NCI-H2029 (cell line): ENCODE measurements around the gene HS6ST2.
A peak's percentile ranks its signal among the peaks of the same experiment; 100 is the strongest.
"Not testable (repeated sequence)": the region's sequence is repeated elsewhere in the genome, so short reads cannot be mapped to it uniquely, and the experiment has no call there.

ENCODE experiments used
- DNase-seq: peaks from one replicate; lab custom pipeline; 2025; lab: John Stamatoyannopoulos, UW

The HS6ST2 gene

DNA sequence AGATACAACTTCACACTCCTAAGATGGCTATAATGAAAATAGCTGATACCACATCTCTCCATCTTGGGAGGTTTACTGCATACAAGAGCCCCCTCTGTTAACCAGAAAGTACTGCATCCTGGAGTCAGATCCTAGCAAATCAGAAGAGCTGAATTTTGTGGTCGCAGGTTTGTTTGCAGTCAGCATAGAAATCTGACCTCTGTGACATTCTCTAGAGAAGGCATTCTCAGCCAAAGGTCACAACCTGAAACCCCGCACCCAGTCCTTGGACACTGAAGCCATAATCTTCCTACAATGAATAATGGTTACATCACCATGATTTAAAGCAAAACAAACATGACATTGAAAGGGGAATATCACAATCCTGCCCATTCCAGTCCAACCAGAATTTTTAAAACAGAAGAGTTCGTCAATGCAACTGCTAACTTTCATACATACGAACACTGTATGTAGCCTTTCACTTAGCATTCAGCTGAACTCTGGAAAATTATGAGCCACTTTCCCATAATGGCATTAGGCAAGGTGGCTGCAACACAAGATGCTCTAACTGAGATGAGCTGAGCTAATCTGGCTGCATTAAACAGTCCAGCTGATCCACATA is 17.6 kb downstream of the HS6ST2 start:
- no peak for DNase-seq

DNA sequence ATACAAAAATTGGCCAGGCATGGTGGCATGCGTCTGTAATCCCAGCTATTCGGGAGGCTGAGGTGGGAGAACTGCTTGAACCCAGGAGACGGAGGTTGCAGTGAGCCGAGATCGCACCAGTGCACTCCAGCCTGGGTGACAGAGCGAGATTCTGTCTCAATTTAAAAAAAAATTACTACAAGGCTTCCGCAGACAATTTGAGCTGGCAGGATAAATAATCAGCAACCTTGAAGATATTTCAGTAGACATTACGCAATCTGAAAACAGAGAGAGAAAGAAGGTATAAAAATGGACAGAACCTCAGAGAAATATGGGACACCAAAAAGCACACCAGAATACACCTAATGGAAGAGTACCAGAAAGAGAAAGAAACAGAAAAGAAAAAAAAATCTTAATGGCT is 25.3 kb downstream of the HS6ST2 start:
- DNase-seq = no peak

DNA sequence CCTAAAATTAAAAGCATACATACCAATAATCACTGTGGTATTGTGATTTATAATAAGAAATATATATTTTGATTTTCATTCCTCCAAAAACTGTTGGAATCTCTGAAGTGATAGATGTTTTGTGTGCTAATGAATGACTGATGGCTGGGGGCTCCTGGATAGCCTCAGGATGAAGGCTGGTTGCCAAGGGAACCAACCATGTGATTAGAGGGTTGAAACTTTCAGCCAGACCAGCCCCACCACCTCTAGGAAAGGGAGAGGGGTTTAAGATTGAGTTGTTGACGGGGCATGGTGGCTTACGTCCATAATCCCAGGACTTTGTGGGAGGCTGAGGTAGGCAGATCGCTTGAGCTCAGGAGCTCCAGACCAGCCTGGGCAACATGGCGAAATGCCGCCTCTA is 34.0 kb downstream of the HS6ST2 start:
- DNase-seq = no peak

DNA sequence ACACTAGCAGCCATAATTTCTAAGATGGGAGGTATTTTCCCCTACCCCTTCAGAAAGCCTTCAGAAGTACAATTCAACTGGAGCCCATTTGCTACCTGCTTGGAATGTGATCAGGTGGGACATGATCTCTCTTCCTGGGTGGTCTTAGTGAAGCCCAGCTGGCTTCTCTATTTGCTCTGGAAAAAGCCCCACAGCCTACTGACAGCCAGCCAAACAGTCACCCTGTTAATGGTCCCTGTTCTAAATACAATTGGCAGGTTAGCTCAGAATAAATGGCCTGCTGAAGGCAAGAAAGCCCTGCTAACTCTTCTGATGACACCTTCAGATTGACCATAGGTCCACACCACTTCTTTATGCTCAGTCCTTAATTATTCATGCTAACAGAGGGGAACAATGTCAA is 39.9 kb downstream of the HS6ST2 start:
- no peak for DNase-seq

DNA sequence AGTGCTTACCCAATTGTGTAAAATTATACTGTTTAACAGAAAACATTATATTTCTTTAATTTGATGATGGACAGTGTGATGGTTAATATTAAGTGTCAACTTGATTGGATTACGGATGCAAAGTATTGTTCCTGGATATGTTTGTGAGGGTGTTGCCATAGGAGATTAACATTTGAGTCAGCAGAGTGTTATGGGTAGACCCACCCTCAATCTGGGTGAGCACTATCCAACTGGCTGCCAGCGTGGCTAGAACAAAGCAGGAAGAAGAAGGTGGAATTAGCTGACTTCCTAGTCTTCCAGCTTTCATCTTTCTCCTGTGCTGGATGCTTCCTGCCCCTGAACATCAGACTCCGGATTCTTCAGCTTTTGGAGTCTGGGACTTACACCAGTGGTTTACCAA is 42.1 kb downstream of the HS6ST2 start:
- no peak for DNase-seq

DNA sequence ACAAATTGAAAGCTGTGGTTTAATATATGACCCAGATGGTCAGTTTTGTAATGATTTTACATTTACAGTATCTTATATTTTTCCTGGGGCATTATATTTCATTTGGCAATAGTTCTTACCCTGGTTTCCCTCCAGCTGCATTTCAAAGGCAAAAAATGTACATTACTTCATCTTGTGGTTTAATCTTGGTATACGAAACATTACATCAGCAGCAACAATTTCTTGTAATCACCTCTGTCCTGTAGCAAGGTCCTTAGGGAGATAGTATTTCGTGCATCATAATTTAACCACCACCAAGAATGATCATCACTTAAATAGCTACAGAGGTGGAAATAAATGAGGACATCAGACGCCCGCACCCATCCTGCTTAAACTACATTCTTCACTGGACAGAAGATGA is 48.8 kb downstream of the HS6ST2 start:
- DNase-seq = no peak

DNA sequence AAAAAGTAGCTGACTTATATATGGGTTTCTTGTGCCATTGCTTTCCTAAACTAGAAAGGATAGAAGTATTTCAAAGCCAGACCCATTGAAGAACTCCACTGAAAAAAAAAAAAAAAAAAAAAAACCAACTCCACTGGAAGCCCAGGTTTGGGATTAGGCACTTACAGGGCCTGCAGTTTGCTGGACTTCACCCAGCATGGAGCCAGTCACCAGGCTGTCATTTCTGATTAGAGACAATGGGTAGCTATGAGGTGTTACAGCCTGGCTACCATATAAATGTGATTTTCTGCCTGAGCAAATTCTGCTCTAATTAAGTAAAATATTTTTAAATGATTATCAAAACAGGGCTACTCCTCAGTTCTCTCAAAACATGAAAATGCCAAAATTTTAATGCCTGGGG is 49.5 kb downstream of the HS6ST2 start:
- no peak for DNase-seq

DNA sequence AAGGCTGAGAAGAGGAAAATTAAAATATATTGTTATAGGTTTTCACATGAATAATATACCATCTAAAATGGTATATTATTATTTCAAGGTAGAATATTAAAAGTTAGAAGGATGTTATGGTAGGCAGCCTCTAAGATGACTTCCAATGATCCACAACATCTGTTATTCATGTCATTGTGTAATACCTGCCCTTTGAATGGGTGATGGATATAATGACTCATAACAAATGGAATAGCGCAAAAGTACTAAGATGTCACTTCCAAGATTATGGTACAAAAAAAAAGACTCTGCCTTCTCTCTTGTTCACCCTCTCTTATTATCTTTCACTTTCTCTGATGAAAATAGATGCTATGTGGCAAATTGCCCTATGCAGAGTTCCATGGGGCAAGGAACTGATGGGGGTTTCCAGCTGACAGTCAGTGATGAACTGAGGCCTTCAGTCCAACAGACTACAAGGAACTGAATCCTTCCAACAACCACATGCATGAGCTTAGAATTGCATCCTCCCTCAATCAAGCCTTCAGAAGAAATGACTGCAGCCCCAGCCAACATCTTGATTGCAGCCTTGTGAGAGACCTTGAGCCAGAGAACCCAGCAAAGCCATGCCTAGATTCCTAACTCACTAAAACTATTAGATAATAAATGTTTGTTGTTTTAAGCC is 57.7 kb downstream of the HS6ST2 start:
- no peak for DNase-seq

DNA sequence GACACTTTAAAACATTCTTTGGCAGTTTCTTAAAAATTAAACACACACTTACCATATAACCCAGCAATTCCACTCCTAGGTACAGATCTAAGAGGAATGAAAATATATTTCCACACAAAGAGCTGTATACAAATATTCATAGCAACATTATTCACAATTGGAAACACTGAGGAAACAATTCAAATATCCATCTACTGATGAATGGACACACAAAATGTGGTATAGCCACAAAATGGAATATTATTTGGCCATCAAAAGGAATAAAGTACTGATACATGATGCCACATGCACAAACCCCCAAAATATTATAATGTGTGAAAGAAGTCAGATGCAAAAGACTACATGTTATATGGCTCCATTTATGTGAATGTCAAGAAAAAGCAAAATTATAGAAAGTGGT is 70.9 kb downstream of the HS6ST2 start:
- no peak for DNase-seq

DNA sequence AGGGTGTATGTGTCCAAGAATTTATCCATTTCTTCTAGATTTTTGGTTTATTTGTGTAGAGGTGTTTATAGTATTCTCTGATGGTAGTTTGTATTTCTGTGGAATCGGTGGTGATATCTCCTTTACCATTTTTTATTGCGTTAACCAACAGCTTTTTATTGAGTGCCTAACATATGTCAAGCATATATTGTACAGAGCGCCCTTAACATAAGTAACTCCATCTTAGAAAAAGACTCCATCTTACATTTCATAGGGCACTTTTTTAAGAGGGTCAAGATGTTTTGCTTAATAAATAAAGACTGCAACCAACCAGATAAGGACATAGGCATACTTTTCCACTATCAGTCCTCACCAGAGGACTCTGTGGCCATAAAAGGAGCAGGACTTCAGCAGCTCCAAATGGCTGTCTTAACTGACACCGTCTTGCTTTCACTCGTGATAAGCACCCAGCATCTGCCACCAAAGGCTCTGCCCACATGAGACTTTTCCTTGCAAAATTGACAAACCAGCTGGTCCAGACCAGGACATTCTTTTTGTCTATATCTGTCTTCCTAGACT is 75.0 kb downstream of the HS6ST2 start:
- DNase-seq = no peak

DNA sequence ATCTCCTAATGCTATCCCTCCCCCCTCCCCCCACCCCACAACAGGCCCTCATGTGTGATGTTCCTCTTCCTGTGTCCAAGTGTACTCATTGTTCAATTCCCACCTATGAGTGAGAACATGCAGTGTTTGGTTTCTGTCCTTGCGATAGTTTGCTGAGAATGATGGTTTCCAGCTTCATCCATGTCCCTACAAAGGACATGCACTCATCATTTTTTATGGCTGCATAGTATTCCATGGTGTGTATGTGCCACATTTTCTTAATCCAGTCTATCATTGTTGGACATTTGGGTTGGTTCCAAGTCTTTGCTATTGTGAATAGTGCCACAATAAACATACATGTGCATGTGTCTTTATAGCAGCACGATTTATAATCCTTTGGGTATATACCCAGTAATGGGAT is 77.7 kb downstream of the HS6ST2 start:
- DNase-seq = not testable (repeated sequence)

DNA sequence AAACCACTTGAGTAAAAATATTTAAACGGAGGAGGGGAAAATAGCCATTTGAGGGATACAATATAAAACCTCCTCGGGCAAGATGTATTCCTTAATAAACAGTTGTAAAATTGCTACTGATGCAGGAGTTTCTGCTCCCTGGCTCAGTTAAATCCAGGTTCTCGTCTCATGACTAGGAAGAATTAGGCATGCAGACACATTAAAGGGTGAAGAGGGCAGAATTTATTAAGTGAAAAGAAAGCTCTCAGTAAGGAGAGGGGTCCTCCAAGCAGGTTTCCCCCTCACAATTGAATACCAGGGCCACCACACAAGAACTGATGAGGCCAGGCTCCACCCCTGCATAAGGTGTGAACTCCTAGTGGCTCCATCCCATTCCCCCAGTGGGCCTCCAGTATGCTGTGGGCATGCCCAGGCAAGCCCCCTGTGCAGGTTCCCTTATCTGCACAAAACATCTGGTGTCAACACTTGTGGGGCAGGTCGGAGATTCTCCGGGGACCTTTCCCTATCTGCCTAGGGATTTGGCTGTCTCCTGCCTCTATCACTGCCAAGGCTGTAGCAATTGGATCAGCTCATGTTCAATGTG is 80.4 kb downstream of the HS6ST2 start:
- no peak for DNase-seq

DNA sequence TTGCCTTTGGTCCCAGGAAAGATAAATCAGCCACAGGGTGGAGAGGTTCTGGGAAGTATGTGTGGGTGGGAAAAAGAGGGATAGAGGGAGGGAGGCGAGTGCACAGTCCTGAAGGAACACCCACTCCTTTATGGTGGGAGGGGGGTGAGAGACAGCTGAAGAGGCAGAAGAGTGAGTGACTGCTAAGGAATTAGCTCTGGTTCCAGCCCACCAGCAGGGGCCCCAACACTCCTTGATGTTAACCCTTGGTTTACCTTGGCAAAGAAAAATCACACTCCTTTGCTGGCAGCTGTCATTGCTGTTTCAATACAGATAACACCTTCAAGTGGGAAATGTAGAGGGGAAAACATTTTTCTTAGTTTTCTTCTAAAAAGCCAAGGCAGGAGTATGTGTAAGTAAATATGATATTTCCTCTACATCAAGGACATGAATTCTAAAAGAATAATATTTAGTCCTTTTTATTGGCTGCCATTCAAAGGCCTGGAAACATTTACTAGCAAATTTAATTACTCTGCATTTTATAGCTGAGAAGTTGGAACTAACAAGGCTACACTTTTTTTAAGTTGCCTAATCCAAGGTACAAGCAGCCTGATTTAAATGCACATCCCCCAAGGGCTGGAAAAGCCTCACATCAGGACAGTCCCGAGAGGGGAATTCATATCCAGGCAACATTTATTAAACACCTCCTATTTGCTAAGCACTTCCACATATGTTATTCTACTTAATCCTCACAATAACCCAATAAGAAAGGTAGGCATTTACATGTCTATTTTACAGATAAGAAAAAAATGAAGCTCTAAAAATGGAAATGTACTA is 81.7 kb downstream of the HS6ST2 start:
- no peak for DNase-seq

DNA sequence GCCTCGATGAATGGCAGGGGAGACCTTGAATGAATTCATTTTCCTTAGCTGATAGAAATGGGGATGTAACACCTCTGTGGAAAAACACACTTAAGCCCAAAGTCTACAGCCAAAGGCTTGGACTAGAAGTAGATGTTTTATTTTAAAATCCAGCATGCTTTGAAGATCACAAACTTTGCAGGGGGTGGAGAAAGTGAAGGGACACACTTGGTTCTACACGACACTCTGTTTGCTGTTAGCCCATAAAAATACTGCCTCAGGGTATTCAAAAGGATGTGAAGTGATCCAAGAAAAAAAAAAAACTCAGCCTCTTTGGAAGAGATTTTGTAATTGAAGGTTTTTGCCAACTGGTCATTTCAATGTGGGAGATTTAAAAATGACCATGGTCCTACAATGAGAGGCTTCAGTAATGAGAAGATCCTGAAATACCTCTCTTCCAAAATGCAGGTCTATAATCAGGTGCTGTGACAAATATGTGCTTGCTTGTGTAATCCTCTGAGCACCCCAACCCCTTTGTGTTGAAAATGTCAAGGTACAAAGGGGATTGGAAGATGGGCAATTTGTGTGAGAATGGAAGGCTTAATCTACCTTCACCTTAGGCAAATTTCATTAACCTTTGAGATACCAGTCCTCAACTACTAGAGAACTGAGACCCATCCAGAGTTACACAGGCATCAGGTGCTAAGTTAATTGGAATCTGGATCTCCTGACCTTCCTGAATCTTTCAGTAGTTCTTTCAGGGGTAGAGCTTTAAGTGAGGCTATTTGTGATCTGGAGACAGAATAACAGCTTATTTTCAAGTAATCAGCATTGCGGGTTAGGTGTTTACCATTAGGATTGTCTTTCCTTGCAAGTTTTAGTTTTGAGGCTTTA is 82.5 kb downstream of the HS6ST2 start:
- no peak for DNase-seq

DNA sequence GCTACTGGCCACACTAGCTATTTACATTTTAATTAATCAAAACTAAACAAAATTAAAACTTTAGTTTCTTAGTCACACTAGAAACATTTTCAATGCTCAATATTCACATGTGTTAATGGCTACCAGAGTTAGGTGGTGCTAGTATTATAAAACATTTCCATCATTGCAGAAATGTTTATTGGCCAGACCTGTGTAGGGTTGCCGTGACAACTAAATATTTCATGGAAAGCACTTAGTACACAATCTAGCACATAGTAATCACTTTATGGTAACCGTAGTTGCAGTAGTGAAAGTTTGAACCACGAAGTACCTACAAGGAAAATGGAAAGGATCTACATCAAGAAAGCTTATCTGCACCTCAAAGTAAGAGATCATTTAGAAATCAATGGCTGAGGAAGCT is 95.9 kb downstream of the HS6ST2 start:
- DNase-seq = no peak

DNA sequence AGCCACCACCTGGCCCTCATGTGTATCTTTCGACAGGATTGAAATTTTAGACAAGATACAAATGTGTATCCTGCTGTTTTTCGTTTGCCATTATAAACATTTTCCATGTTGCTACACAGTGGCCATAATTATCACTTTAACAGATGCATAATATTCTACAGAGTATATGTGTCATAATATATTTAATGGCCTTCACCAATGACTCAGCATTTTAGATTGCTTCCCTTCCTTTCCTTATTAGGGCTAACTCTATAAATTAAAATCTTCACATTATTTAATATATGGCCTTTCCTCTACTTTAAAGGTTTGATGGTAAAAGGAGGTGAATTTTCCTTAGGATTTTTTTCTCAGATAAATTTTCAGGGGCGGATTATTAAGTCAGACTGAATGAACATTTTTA is 97.4 kb downstream of the HS6ST2 start:
- DNase-seq = no peak

DNA sequence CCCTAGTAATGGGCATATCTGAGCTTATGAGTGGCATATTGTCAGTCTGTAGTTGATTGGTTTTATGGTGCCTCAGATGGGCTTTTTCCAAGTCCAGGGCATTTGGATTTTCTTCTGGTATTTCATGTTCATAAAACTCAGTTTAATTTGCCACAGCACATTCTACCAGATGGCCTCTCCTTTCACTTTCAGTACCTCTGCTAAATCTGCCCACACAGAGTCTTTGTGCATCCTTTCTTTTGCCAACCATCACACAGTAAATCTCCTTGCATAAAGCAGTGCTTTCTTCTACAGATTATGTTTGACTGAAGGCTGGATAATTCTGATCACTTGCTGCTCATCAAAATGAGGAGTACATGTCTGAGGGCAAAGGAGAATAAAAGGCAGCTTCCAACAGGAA is 98.2 kb downstream of the HS6ST2 start:
- DNase-seq = no peak

DNA sequence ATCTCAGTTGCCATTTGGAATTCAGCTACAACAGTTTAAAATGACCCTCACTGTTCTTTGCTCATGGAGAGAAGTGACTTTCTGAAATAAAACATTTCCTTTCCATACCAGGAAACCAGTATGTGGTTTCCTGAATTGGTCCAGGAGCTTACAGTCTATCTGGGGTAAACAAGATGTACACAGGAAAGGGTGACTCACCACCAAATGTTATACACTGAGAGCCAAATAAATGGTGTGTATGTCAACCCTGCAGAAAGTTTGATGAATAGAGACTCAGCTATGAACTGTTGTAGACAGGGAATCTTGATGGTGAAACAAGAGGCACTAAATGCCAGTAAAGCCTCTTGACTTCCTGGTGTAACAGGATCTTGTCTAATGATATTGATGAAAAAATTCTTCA is 100.4 kb downstream of the HS6ST2 start:
- peak; percentile 5 for DNase-seq

DNA sequence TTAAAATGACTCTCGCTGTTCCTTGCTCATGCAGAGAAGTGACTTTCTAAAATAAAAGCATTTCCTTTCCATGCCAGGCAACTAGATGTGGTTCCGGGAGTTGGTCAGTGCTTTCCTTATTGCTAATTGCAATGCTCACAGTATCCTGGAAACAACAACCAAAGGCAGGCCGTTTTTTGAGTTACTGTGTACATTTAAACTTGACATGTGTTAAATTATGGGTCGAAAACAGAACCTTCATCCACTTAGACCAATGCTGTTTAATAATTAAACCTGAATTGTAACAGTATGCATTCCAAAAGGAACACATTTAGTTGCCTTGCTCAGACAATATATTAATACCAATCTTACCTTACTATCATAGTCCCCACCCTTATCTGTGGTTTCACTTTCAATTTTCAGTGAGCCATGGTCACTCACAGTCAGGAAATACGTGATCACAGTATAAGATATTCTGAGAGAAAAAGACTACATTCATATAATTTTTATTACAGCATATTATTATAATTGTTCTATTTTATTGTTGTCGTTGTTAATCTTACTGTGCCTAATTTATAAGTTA is 102.6 kb downstream of the HS6ST2 start:
- DNase-seq = no peak

DNA sequence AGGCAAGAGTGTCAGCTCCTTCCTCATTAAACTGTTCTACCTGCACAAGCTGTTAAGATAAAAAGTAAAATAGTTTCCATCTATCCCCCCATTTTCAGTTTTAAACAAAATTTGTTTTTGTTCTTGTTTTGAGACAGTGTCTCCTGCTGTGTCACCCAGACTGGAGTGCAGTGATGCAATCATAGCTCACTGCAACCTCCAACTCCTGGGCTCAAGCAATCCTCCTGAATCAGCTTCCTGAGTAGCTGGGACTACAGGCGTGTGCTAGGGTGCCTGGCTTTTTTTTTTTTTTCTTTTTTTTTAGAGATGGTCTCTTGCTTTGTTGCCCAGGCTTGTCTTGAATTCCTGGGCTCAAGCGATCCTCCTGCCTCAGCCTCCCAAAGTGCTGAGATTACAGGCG is 105.4 kb downstream of the HS6ST2 start:
- no peak for DNase-seq

DNA sequence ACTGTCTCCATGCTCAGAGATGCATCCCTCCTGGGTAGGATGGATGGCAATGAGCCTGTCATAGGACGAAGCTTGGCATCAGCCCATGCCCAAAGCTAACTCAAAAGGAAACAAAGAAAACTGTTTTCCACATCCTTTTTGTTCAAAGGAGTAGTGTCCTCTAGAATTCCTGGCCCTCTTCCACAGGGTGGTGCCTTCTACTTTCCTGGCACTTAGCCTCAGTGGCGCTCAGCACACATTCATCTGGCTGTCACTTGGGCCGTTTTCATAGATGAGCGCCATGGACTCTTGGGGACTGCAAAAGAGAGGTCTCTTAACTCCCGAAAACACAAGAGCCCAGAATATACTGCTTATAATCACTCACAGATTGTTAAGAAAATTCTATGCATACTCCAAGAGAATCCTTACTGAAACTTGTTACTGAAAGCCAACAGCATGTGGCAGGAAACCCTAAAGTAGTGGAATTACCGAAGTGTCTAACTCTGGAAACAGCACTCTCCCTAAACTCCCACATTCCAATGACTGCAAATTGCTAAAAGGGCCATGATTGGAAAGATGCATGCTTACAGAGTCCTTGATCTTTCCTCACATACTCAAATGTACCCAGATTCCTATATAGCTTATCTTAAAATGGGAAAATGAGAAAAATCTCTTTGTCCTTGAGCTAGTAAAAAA is 110.0 kb downstream of the HS6ST2 start:
- no peak for DNase-seq
